GM21717 (cell line): Measurements from ENCODE around the gene IL18.
"Not testable (repeated sequence)": the region's sequence is repeated elsewhere in the genome, so short reads cannot be mapped to it uniquely, and the experiment has no call there.

Experiments
- ATAC-seq: cut with Tn5 transposase; IDR thresholded peaks from one replicate; pipeline ENCODE4 v1.9.1; 2021; ENCODE audit warnings: mild to moderate bottlenecking, moderate library complexity; ENCODE audit not compliant: unreplicated experiment

Gene IL18

GRCh38 chr11:112121981-112122615, 41.8 kb downstream of the IL18 start:
- no peak for ATAC-seq

- ATAC-seq, result no peak
Observed at GRCh38 chr11:112118176-112118575, 45.7 kb downstream of the IL18 start.

GRCh38 chr11:112115386-112115785, 48.5 kb downstream of the IL18 start:
- ATAC-seq, result no peak

GRCh38 chr11:112114460-112114859, 49.4 kb downstream of the IL18 start:
- no peak for ATAC-seq

GRCh38 chr11:112113539-112114457, 50.1 kb downstream of the IL18 start:
- ATAC-seq, result no peak

GRCh38 chr11:112106070-112106469, 57.8 kb downstream of the IL18 start:
- no peak for ATAC-seq

- ATAC-seq, result no peak
Observed at GRCh38 chr11:112103446-112103845, 60.4 kb downstream of the IL18 start.

- no peak for ATAC-seq
Observed at GRCh38 chr11:112100462-112100861, 63.4 kb downstream of the IL18 start.

GRCh38 chr11:112097734-112098528, 66.0 kb downstream of the IL18 start:
- ATAC-seq, result no peak

GRCh38 chr11:112096194-112096593, 67.7 kb downstream of the IL18 start:
- no peak for ATAC-seq

GRCh38 chr11:112095302-112095701, 68.6 kb downstream of the IL18 start:
- not testable (repeated sequence) for ATAC-seq
